Measurements from ENCODE around the gene SGPL1.

Gene SGPL1

DNA sequence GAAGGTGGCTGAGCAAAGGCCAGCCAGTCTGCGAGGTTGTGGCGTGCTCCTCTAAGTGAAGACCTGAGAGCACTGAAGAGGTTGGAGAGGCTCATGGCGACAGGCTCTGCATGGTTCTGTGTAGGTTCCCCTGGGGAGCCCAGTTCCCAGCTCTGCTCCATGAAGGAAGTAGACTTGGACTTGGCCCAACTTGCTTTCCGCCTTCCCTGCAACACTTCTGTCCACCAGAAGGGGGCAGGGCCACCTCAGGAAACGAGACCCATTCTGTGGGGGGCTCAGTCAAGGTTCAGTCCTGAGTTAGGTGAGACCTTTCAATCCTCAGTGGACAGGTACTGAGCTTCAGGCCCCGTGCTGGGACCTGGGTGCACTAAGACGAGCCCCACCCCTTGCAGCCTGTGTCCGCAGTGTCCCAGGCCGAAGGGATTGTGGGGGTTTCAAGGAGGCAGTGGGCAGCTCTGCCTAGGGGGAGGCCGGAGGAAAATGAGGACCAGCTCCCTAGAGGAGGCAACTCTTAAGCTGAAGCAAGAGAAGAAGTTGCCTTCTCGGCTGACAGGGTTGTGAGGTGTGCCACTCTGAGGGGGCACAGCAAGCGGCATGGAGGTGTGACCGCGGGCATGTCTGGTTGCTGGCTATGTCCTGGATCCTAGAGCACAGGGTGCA, 87.6 kb downstream of the SGPL1 start:
- TF ChIP-seq, protein P1, sequence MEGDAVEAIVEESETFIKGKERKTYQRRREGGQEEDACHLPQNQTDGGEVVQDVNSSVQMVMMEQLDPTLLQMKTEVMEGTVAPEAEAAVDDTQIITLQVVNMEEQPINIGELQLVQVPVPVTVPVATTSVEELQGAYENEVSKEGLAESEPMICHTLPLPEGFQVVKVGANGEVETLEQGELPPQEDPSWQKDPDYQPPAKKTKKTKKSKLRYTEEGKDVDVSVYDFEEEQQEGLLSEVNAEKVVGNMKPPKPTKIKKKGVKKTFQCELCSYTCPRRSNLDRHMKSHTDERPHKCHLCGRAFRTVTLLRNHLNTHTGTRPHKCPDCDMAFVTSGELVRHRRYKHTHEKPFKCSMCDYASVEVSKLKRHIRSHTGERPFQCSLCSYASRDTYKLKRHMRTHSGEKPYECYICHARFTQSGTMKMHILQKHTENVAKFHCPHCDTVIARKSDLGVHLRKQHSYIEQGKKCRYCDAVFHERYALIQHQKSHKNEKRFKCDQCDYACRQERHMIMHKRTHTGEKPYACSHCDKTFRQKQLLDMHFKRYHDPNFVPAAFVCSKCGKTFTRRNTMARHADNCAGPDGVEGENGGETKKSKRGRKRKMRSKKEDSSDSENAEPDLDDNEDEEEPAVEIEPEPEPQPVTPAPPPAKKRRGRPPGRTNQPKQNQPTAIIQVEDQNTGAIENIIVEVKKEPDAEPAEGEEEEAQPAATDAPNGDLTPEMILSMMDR (IDR thresholded peaks at IDR 0.05; ENCODE audit: insufficient read depth, low read length, poor library complexity, severe bottlenecking) = peak; percentile 91
- DNase-seq (ENCODE audit: extremely low read depth, insufficient read length) = no peak
- no peaks in the 10 kb centered on the region for H3K36me3 ChIP-seq (ENCODE audit: control insufficient read depth, insufficient read depth, low read length)
- no peak overlapping the region for H3K4me3 ChIP-seq (replicated peaks; ENCODE audit: low read depth, low read length)
- peaks cover 2% of the 10 kb centered on the region; the same call in 1 of the 2 replicates for H3K27me3 ChIP-seq (replicated peaks; ENCODE audit: control insufficient read depth, insufficient read depth, low read length)

DNA sequence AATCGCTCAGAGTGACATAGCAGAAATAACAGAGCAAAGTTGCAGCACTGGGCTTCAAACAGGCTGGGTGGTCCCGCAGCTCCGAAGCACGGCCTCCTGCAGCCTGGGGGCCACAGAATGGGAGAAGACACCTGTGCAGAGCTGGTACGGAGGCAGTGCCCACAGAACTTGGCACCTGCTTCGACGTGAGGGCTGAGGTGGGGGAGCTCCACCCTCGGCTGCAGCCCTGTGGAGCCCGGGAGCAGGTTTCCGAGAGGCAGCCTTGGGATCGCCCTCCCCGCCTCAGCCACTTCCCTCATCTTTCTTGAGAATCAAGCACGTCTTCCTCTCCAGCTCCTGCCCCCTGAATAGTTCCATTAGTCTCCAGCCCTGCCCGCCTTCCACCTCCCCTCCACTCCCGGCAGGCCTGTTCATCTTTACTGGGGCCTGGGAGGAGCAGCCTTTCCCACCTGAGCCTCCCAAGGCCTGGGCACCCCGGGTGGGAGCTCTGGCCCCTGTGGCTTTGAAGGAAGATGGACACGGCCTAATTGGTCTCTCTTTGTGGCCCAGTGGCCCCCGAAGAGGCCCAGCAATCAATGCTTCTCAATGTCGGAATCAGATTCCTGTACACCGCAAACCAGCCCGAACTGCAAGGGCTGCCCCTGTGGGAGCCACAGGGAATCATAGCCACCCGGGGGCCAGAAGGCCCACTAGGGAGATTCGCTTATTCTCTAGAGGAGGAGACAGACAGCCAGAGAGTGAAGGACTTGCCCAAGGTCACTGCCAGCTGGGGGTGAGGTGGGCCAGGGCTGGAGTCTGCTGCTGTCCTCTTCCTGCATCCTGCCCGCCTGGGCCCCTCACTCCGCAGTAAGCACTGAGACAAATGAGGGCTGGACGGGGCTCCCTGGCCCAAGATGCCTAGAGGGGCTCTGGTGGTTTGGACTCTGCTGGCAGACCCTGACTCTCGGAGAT, 89.6 kb downstream of the SGPL1 start:
- Histone ChIP-seq H3K27me3 (replicated peaks; ENCODE audit: control insufficient read depth, insufficient read depth, low read length) (peaks cover 2% of the 10 kb centered on the region; the same call in 1 of the 2 replicates), H3K4me3 (replicated peaks; ENCODE audit: low read depth, low read length) (no peak overlapping the region), H3K36me3 (ENCODE audit: control insufficient read depth, insufficient read depth, low read length) (no peaks in the 10 kb centered on the region)
- TF ChIP-seq, protein P1 (IDR thresholded peaks at IDR 0.05; ENCODE audit: insufficient read depth, low read length, poor library complexity, severe bottlenecking) = no peak
- no peak for DNase-seq (ENCODE audit: extremely low read depth, insufficient read length)

DNA sequence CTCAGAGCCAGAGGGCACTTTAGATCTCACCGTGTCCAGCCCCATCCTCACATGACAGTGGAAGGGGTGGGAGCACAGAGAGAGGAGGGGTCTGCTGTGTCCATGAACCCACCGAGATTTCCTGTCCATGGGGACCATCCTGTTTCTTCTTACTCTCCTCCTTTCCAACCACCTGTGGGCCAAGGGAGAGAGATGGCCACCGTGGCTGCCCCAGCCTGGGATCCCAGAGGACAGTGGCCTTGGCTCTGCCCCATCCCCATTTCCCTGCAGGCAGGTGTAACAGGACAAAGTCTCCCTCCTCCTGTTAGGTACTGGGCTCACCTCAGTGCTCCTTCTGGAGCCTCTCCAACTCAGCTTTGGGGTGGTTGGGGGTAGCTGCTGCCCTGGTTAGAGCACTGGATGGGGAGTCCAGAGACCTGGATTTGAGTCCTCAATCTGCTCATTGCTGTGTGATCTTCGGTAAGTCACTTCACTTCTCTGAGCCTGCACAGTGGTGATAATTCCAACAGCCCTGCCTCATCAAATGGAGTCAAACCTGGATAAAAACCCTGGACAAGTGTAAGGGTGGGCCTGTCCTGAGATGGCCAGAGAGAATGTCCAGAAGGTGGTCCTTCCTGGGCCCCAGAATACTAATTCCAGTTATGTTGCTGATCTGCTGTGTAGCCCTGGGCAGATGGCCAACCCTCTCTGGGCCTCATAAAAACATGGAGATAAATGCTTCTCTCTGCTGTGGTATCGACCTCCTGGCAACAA, 90.5 kb downstream of the SGPL1 start:
- H3K27me3 ChIP-seq (replicated peaks; ENCODE audit: control insufficient read depth, insufficient read depth, low read length) = peaks cover 2% of the 10 kb centered on the region; the same call in 1 of the 2 replicates
- no peak overlapping the region for H3K4me3 ChIP-seq (replicated peaks; ENCODE audit: low read depth, low read length)
- TF ChIP-seq, protein P1 (IDR thresholded peaks at IDR 0.05; ENCODE audit: insufficient read depth, low read length, poor library complexity, severe bottlenecking) = no peak
- no peak for DNase-seq (ENCODE audit: extremely low read depth, insufficient read length)
- no peaks in the 10 kb centered on the region for H3K36me3 ChIP-seq (ENCODE audit: control insufficient read depth, insufficient read depth, low read length)

DNA sequence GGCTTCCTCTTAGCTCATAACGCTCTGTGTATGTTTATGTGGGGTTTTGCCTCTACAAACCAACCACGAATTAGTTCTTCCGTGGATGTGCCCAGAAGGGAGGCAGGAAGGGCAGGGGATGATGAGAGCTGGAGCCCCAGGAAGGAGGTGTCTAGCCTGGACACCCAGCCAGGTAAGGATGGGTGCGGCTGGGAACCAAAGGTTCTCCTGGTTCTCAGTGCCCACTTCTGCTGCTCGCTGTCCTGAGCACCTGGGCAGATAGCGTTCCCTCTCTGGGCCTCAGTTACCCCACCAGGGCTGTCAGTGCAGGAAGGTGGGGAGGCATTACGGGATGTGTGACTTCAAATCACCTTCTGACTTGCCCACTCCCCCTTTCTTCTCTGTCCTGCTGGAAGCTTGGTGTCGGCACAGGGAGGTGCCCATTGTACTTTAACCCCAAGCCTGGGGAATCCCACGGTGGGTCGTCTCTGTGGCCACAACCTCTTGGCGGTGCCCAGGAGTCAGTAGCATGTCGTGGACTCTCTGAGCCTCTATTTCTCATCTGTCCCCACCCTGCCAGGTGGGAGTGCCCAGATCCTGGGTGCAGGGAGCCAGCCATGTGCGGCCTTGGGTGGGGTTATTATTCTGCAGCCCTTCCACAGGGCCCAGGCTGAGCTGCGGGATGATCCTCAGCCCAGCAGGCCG, 91.3 kb downstream of the SGPL1 start:
- TF ChIP-seq, protein P1 (IDR thresholded peaks at IDR 0.05; ENCODE audit: insufficient read depth, low read length, poor library complexity, severe bottlenecking) = no peak
- H3K36me3 ChIP-seq (ENCODE audit: control insufficient read depth, insufficient read depth, low read length) = no peaks in the 10 kb centered on the region
- H3K27me3 ChIP-seq (replicated peaks; ENCODE audit: control insufficient read depth, insufficient read depth, low read length) = peaks cover 2% of the 10 kb centered on the region; the same call in 1 of the 2 replicates
- no peak overlapping the region for H3K4me3 ChIP-seq (replicated peaks; ENCODE audit: low read depth, low read length)
- no peak for DNase-seq (ENCODE audit: extremely low read depth, insufficient read length)
